Astrocyte of the spinal cord (primary cell): ENCODE results near the gene PHYHIPL.
A peak's percentile ranks its signal among the peaks of the same experiment; 100 is the strongest.

Source experiments
- DNase-seq: peaks from one replicate; pipeline ENCODE4 v3.0.0; 2011; ENCODE audit warnings: low read depth, low spot score
- H3K4me3 ChIP-seq: 2 replicates; pipeline ENCODE4 v1.5.1; 2011; ENCODE audit warnings: low read depth, mild to moderate bottlenecking, low read length, moderate library complexity
- in situ Hi-C: cut with HindIII; loops from 2 replicates; pipeline ENCODE4 v1.10.0; 2017; ENCODE audit warnings: low sequenced_read_pairs
- TF ChIP-seq, protein P1 (sequence below): IDR thresholded peaks from 2 replicates; pipeline ENCODE4 v1.5.1; 2012; ENCODE audit warnings: low read depth, mild to moderate bottlenecking, low read length, inconsistent platforms

Gene PHYHIPL

DNA sequence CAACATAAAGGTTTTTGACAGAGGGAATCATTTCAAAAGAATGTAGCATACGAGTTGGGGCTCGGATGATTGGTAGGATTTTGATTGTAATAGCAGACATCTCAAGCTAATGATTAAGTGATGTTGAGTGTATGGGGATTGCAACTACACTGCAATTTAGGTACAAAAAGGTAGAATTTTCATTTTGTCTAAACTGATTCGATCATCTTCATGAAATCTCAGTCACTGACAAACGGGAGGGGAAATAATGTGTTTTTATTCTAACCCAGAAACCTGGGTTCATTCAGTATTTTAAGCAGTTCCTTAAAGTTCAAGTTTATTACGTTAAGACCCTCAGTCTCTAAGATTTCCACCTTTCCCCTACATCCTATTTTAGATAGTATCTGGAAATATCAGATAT lies 3.9 kb upstream of the PHYHIPL start:
- DNase-seq, result no peak
- in situ Hi-C loops, result no loop called here
- no peak overlapping the region for H3K4me3 ChIP-seq
- TF ChIP-seq, protein P1, sequence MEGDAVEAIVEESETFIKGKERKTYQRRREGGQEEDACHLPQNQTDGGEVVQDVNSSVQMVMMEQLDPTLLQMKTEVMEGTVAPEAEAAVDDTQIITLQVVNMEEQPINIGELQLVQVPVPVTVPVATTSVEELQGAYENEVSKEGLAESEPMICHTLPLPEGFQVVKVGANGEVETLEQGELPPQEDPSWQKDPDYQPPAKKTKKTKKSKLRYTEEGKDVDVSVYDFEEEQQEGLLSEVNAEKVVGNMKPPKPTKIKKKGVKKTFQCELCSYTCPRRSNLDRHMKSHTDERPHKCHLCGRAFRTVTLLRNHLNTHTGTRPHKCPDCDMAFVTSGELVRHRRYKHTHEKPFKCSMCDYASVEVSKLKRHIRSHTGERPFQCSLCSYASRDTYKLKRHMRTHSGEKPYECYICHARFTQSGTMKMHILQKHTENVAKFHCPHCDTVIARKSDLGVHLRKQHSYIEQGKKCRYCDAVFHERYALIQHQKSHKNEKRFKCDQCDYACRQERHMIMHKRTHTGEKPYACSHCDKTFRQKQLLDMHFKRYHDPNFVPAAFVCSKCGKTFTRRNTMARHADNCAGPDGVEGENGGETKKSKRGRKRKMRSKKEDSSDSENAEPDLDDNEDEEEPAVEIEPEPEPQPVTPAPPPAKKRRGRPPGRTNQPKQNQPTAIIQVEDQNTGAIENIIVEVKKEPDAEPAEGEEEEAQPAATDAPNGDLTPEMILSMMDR, result no peak

DNA sequence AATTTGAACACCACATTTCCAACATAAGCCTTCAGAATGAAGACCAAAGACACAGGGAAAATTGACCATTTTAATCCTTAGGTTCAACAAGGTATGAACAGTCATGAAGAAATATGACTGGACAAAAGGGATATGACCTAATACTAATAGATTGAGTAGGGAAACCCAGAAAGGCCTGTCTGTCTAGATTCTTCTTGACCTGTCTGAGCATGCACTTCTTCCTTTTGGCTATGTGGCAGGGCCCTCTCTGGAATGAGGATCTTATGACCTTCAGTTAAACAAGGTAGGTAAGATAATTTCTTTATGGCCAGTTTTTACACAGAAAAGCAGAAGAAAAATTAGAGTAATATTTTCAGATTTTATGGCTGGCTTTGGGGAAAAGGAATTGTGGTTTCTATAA lies 3.0 kb upstream of the PHYHIPL start:
- in situ Hi-C loops, result no loop called here
- TF ChIP-seq, protein P1, result no peak
- H3K4me3 ChIP-seq, result no peak overlapping the region
- DNase-seq, result no peak

DNA sequence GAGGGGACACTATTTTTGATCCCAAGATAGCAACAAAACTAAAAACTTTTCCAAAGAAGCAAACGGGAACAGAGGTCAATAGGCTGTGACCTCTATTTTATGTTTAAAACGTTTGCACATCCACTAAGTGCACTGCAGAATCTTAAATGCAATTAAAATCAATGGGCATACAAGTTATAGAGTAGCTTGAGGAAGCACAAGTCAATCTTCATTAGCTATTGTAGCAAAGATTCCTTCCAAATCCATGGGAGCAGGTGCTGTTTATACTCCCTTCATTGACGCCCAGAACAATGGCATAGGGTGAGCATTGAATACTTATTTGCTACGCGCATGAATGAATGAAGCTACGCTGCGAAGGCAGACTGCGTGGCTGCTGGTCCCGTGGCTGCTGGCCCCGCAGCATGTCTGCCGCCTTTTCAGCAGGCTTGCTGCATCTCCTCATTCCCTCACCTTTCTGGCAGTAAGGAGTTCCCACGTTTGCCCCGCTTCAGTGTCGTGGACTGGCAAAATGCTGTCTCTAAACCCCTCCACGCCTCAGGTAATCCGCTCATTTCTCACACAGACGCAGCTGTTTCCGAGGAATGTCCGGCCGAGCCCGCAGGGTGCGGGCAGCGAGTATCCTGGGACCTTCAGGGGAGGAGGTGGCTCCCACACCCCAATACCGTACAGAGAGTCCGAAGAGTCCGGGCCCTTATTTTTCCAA lies 754 bp upstream of the PHYHIPL start:
- H3K4me3 ChIP-seq, result no peak overlapping the region

DNA sequence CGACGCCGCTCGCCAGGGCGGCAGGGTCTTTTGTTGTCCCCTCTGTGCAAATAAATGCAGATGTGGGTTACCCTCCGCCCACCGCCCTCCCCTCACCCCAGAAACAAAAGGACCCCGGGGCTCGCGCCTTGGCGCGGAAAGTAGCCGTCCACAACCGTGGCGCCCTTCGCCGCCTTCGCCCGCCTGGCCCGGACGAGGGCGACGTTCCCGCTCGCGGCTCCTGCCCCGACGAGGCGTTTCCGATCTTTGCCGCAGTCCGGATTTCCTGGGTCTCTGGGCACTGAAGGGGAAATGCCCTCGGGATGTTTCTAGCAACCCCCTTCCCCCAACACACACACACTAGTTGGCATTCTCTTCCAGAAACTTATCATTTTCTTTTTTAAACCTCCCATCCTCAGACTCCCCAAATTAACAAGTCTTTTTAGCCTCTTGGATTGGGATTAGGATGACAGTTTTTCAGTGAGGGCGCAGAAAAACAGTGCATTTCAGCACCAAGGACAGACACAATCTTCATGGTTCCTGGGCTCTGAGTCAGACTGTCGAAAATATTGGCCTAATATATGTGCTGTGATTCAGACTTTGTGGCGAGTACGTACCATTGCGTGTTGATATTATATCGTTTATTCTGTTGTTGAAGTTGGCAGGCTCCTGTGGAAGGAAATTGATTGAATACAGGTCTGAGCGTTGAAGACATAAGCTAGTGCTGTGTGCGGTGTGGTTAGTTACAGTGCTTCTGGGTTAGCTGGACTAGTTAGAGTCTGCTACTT lies 771 bp downstream of the PHYHIPL start:
- TF ChIP-seq, protein P1, result no peak
- H3K4me3 ChIP-seq, result no peak overlapping the region
- DNase-seq, result peak; percentile 89
- in situ Hi-C loops, result no loop called here

More for the DNA sequence above, 754 bp upstream of the PHYHIPL start:
- no peak for DNase-seq
- in situ Hi-C loops, result no loop called here
- TF ChIP-seq, protein P1, result no peak

DNA sequence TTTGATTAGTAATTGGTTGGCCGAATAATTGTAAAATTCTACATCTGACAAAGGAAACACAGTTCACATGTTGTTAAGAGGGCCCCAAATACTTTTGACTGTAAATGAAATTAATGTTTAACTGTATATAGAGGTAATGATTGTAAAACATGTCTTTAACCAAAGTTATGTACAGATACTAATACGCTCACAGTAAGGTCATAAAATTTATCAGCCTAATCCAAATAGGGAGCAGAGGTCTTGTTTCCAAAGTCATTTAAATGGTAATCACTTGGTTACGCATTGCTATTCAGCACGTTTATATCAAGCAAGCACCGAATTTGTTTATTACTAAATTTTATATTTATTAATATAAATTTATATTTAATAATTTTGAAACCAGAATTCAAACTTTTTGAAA lies 1.4 kb downstream of the PHYHIPL start:
- no peak for DNase-seq
- TF ChIP-seq, protein P1, result no peak
- no peak overlapping the region for H3K4me3 ChIP-seq
- in situ Hi-C loops, result no loop called here

DNA sequence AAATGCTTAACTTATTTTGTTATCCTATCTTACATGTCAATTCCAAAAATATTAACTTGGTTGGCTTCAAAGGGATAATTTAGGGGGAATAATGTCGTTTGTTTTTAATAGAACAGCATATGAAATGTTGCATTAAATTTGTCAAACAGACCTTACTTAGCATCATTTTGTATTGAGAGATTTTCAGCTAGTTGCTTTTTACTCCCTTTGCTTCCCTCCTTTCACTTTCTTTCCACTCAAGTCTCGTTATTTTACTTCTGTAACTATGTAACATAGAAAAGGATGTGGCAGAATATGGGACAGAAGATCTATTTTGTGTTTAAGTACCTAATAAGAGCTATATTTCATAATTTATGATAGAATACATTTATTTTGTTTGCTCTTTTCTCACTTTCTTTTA lies 2.6 kb downstream of the PHYHIPL start:
- no peak overlapping the region for H3K4me3 ChIP-seq
- no peak for DNase-seq
- in situ Hi-C loops, result no loop called here
- TF ChIP-seq, protein P1, result no peak
